HUES64 (cell line): ENCODE results near the gene EPHB1.
"Not testable (repeated sequence)": the region's sequence is repeated elsewhere in the genome, so short reads cannot be mapped to it uniquely, and the experiment has no call there.

Experiments
- H3K27ac ChIP-seq: 2 replicates; pipeline ENCODE4 v1.7.0; 2013; ENCODE audit warnings: low read depth, low read length, inconsistent platforms
- H3K27me3 ChIP-seq: 2 replicates; pipeline ENCODE4 v1.6.1; 2013; ENCODE audit warnings: mild to moderate bottlenecking, low read length; ENCODE audit not compliant: insufficient read depth
- H3K36me3 ChIP-seq: 2 replicates; pipeline ENCODE4 v1.6.1; 2013; ENCODE audit warnings: mild to moderate bottlenecking, low read length; ENCODE audit not compliant: insufficient read depth
- H3K4me1 ChIP-seq: 2 replicates; pipeline ENCODE4 v1.6.1; 2013; ENCODE audit warnings: mild to moderate bottlenecking, low read length, moderate library complexity; ENCODE audit not compliant: insufficient read depth
- H3K4me3 ChIP-seq: 2 replicates; pipeline ENCODE4 v1.5.1; 2013; ENCODE audit warnings: mild to moderate bottlenecking, low read length, moderate library complexity
- H3K9ac ChIP-seq: 2 replicates; pipeline ENCODE4 v1.6.1; 2013; ENCODE audit warnings: mild to moderate bottlenecking, low read depth, low read length
- H3K9me3 ChIP-seq: 2 replicates; pipeline ENCODE4 v1.6.1; 2013; ENCODE audit warnings: low read depth, low read length; ENCODE audit not compliant: insufficient read depth
- WGBS: fragments of 150-250, 120-280 bp; methylation state at CpG from one replicate; pipeline ENCODE4 v1.1.7; 2013; ENCODE audit warnings: missing lambda C conversion rate; 5-methylcytosine and 5-hydroxymethylcytosine counted together

EPHB1 gene

DNA sequence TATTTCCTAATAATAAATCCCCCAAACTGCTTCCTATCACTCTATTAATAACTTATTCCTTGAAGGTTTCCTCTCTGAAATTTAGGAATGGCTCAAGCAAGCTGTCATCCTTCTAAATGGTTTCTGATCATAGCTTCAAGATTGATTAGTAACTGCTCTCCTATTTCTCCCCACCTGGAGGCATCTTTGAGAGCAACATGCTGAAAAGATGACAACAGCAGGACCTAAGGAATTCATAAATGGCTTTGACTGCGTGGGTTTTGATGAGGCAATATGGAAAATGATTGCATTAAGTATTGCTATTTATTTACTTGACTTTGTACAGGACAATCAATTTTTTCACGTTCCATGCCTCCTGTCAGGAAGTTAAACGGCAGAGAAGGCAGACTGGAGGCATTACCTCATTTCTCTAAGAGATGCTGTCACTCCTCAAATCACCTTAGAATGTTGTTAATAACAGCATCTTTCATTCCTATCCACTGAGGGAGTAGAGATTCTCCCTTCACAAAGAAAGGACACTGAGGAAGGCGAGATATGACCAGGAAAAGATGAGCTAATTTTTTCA lies 256.4 kb downstream of the EPHB1 start:
- no peak overlapping the region for H3K4me3 ChIP-seq
- H3K4me1 ChIP-seq = no peaks in the 10 kb centered on the region
- WGBS = 100% methylated on average over 3 of the region's 4 CpGs
- H3K9me3 ChIP-seq = no peaks in the 10 kb centered on the region
- no peaks in the 10 kb centered on the region for H3K36me3 ChIP-seq
- no peak overlapping the region for H3K27ac ChIP-seq
- no peak overlapping the region for H3K9ac ChIP-seq
- no peaks in the 10 kb centered on the region for H3K27me3 ChIP-seq

DNA sequence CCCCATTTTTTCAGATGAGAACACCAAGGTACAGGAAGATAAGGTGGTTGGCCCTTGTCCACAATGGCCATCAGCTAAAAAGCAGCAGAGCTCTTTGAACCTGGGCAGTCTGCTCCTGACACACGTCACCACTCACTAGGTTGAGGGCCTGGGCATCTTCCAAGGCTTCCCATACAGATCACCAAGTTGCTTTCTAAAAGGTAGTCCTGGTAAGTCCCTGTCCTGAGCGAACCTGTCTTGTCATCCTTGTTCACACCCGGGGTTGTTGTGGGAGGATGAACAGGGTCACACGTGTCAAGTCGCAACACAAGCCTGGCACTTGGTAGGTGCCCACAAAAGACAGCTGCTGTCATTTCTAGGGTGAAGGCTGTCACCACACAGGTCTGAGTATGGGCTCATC lies 260.4 kb downstream of the EPHB1 start:
- WGBS = 93% methylated on average over 5 of the region's 5 CpGs
- no peak overlapping the region for H3K27ac ChIP-seq
- H3K36me3 ChIP-seq = no peaks in the 10 kb centered on the region
- H3K4me1 ChIP-seq = no peaks in the 10 kb centered on the region
- H3K9ac ChIP-seq = no peak overlapping the region
- no peaks in the 10 kb centered on the region for H3K27me3 ChIP-seq
- H3K4me3 ChIP-seq = no peak overlapping the region
- H3K9me3 ChIP-seq = no peaks in the 10 kb centered on the region

DNA sequence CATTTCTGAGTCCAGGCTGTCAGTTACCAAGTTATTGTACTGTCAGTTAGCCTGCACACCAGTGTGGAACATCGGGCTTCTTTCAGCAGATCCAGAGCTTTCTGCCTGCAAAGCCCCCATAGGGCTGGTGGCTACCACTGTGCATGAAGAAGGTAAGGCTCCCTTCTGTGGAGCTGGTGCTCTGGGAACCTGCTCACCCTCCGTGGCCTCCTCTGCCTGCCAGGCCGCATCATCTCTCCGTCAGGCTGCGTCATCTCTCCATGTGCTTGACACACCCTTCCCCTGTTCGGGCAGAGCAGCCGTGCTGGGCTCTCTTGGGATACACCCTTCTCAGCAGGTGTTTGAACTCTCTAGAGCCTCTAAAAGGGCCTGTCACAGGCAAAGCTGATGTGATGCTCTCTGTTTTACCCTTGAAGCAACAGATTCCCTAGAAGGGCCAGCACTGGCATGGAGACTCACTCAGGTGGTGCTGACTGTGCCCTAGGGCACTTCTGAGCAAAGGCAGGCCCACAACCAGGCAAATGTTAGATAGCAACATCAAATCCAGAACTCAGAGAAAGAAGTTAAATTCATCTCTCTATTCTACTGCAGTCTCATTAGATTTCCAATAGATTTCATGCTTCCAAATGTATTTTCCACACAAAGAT lies 261.1 kb downstream of the EPHB1 start:
- H3K4me3 ChIP-seq = no peak overlapping the region
- H3K9ac ChIP-seq = no peak overlapping the region
- H3K9me3 ChIP-seq = no peaks in the 10 kb centered on the region
- H3K36me3 ChIP-seq = no peaks in the 10 kb centered on the region
- WGBS = 93% methylated on average over 7 of the region's 7 CpGs
- no peaks in the 10 kb centered on the region for H3K27me3 ChIP-seq
- H3K4me1 ChIP-seq = no peaks in the 10 kb centered on the region
- H3K27ac ChIP-seq = no peak overlapping the region

DNA sequence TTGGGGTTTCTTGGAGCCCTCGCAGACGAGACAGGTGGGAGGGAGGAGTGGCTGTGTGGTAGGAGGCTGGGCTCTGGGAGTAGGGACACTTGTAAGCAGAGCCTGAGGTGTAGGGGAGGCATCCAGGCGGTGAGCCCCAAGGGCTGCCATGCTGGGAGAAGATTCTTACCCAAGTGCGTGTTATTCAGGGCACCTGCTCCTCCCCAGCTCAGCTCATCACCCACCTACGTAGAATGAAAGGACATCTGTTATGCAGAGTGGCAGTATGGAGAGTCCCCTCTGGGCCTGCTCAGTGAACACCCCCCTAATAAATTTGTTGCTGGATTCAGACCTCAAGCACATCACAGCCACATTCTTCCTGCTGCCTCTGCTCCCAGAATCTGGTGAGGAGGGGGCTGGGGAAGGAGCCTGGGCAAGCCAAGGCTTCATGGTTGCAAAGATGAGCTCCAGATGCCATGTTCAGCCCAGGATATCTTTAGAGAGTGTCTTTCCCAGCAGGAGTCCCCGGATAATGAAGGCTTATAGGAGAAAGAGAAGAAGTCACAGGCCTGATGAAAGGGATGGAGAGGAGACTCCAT lies 261.8 kb downstream of the EPHB1 start:
- no peaks in the 10 kb centered on the region for H3K4me1 ChIP-seq
- H3K27ac ChIP-seq = no peak overlapping the region
- H3K36me3 ChIP-seq = no peaks in the 10 kb centered on the region
- no peak overlapping the region for H3K9ac ChIP-seq
- no peak overlapping the region for H3K4me3 ChIP-seq
- H3K27me3 ChIP-seq = no peaks in the 10 kb centered on the region
- WGBS = 90% methylated on average over 6 of the region's 6 CpGs
- no peaks in the 10 kb centered on the region for H3K9me3 ChIP-seq

DNA sequence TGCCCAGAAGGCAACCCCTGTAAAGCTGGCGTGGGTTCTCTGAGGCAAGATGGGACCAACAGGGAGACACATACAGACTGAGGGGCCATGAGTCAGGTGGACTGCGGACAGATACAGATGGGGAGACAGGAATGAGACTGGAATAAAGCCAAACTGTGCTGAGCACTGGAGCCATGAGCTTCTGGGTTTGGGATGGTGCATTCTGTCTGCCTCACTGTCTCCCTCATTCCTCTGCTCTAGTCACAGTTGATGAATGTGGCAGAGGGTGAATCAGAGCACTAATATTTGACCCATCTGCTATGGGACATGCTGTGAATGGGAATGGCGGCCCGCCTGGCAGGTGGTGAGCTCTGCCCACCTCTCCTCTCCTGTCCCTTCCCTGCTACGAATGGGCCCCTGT lies 262.9 kb downstream of the EPHB1 start:
- WGBS = 90% methylated on average over 5 of the region's 5 CpGs
- H3K9me3 ChIP-seq = no peaks in the 10 kb centered on the region
- H3K4me3 ChIP-seq = no peak overlapping the region
- no peaks in the 10 kb centered on the region for H3K36me3 ChIP-seq
- no peak overlapping the region for H3K9ac ChIP-seq
- no peaks in the 10 kb centered on the region for H3K4me1 ChIP-seq
- no peaks in the 10 kb centered on the region for H3K27me3 ChIP-seq
- no peak overlapping the region for H3K27ac ChIP-seq

DNA sequence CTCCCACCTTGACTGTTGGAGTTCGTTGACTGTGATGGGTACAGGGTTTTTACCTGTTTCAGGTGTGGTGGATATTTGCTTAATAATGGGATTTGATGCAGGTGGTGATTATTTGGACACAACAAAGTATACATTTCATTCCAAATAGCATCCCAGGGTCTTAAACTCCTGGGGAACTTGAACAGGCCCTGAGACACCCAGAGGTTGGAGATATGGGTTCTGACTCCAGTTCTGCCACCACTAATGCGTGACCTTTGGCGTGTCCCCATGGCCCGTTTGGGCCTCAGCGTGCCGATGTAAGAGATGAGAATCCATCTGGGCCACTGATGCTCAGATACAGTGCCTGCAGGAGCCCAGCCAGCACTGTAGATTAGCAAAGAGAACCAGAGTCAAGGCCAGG lies 264.5 kb downstream of the EPHB1 start:
- Histone ChIP-seq H3K36me3 (no peaks in the 10 kb centered on the region), H3K9ac (no peak overlapping the region)
- WGBS = 94% methylated on average over 6 of the region's 6 CpGs

DNA sequence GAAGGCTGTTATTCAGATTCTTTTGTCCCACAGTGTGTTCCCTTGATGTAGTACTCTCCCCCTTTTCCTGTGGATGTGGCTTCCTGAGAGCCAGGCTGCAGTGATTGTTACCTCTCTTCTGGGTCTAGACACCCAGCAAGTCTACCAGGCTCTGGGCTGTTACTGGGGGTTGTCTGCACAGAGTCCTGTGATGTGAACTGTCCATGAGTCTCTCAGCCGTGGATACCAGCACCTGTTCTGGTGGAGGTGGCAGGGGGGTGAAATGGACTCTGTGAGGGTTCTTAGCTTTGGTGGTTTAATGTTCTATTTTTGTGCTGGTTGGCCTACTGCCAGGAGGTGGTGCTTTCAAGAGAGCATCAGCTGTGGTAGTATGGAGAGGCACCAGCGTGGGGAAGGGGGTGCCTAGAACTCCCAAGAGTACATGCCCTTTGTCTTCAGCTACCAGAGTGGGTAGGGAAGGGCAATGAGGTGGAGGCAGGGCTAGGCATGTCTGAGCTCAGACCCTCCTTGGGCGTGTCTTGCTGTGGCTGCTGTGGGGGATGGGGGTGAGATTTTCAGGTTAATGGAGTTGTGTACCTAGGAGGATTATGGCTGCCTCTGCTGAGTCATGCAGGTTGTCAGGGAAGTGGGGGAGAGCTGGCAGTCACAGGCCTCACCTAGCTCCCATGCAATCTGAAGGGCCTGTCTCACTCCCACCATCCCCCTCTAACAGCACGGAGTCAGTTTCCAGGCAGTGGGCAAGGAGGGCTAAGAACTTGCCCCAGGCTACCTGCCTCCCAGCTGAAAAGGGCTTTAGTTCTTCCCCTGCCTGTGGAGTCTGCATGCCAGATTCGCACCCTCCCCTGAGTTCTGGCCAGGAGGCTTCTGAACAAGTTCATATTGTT lies 272.0 kb downstream of the EPHB1 start:
- not testable (repeated sequence) for H3K4me3 ChIP-seq, H3K27me3 ChIP-seq, H3K36me3 ChIP-seq, H3K9me3 ChIP-seq, H3K9ac ChIP-seq, H3K4me1 ChIP-seq
- H3K27ac ChIP-seq = peak overlapping the region; percentile 75; the same call in 1 of the 2 replicates
- 69% methylated on average over 5 of the region's 5 CpGs for WGBS

More for the DNA sequence above, 264.5 kb downstream of the EPHB1 start:
- H3K4me3 ChIP-seq = no peak overlapping the region
- no peaks in the 10 kb centered on the region for H3K27me3 ChIP-seq
- no peak overlapping the region for H3K27ac ChIP-seq
- H3K4me1 ChIP-seq = no peaks in the 10 kb centered on the region
- no peaks in the 10 kb centered on the region for H3K9me3 ChIP-seq

DNA sequence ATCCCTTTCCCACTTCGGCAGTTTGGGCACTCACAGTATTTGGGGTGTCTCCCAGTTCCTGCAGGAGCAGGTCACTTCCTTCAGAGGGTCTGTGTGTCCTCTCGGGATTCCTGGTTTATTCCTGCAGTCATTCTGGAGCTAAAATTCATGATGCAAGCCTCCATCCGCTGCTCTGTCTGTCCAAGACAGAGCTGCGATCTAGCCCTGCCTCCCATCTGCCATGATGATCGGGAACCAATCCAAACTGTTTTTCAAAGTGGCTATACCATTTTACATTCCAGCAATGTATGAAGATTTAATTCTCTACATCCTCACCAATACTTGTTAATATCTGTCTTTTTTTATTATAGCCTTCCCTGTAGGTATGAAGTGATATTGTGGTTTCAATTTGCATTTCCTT lies 273.0 kb downstream of the EPHB1 start:
- H3K9me3 ChIP-seq = no peaks in the 10 kb centered on the region
- H3K27me3 ChIP-seq = no peaks in the 10 kb centered on the region
- no peaks in the 10 kb centered on the region for H3K36me3 ChIP-seq
- H3K4me1 ChIP-seq = no peaks in the 10 kb centered on the region
- no peak overlapping the region for H3K9ac ChIP-seq
- WGBS = 93% methylated on average over 5 of the region's 5 CpGs
- no peak overlapping the region for H3K4me3 ChIP-seq
- peak overlapping the region; percentile 75 for H3K27ac ChIP-seq

DNA sequence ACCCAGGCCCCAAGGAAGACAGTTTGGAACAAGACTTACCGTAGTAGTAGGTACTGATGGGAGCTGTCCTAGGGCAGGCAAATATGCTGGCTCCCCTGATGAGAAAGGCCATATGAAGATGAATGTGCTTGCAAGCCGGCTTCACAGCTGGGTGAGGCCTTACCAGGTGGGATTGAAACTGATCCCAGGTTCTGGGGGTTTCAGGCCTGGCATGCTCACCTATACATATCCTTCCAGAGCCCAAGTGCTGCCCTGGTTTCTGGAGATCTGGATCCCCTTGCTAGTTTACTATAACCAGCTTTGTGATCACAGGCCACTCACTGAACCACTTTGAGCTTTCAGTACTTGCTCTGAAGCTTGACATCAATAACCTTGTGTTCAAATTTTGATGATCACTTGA lies 274.3 kb downstream of the EPHB1 start:
- H3K9ac ChIP-seq = no peak overlapping the region
- no peak overlapping the region for H3K27ac ChIP-seq
- H3K4me1 ChIP-seq = no peaks in the 10 kb centered on the region
- 0 out of 2 replicates have a peak, but pooled peaks cover 3% of the 10 kb centered on the region for H3K9me3 ChIP-seq
- no peaks in the 10 kb centered on the region for H3K36me3 ChIP-seq
- no peaks in the 10 kb centered on the region for H3K27me3 ChIP-seq
- 88% methylated on average over 2 of the region's 2 CpGs for WGBS
- H3K4me3 ChIP-seq = no peak overlapping the region

DNA sequence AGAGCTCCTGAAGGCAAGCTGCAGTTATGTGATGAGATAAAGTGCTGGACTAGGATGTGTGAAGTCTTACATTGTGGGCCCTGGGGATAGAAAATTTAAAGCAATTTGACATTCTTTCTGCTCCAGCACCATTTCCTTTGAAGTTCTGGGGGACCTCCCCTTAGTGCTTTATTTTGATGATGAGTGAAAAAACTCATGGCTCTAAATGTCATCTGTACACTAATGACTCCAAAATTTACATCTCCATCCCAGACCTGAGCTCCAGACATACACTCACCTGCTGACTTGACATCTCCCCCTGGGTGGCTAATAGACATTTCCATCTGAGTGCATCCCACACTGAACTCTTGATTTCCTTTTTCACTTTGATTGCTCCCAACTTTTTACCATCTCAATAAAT lies 276.4 kb downstream of the EPHB1 start:
- Histone ChIP-seq H3K9me3 (0 out of 2 replicates have a peak, but pooled peaks cover 5% of the 10 kb centered on the region), H3K36me3 (no peaks in the 10 kb centered on the region), H3K4me1 (no peaks in the 10 kb centered on the region), H3K4me3 (no peak overlapping the region), H3K27me3 (no peaks in the 10 kb centered on the region), H3K27ac (no peak overlapping the region), H3K9ac (no peak overlapping the region)

DNA sequence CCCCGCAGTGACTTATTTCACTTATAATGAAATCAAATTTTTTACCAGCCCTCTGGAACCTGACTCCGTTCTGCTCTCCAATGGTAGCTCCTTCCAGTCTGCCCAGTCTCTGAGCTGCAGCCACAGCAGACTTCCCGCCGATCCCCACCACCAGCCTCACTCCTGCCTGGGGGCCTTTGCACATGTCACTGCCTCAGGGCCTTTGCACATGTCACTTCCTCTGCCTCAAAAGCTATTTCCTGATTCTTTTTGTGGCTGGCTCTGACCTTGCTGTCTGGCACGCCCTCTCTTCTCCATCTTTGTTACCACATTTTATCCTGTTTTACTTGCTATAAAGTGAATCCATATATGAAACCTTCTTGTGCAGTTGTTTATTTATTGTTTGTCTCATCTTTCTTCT lies 277.4 kb downstream of the EPHB1 start:
- Histone ChIP-seq H3K27me3 (no peaks in the 10 kb centered on the region), H3K27ac (no peak overlapping the region), H3K36me3 (no peaks in the 10 kb centered on the region), H3K4me3 (no peak overlapping the region), H3K9ac (no peak overlapping the region), H3K4me1 (no peaks in the 10 kb centered on the region), H3K9me3 (0 out of 2 replicates have a peak, but pooled peaks cover 5% of the 10 kb centered on the region)
- WGBS = 74% methylated on average over 5 of the region's 5 CpGs
